C4-2B (cell line): ENCODE data around the gene SCD.

Experiments
- ZFX ChIP-seq: fragments of 450-650 bp; IDR thresholded peaks from 2 replicates; pipeline ENCODE4 v1.6.1; 2017
- TF ChIP-seq, protein P1 (sequence below): fragments of 450-650 bp; conservative IDR thresholded peaks from 2 replicates; pipeline ENCODE4 v1.5.1; 2017; ENCODE audit warnings: mild to moderate bottlenecking

DNA sequence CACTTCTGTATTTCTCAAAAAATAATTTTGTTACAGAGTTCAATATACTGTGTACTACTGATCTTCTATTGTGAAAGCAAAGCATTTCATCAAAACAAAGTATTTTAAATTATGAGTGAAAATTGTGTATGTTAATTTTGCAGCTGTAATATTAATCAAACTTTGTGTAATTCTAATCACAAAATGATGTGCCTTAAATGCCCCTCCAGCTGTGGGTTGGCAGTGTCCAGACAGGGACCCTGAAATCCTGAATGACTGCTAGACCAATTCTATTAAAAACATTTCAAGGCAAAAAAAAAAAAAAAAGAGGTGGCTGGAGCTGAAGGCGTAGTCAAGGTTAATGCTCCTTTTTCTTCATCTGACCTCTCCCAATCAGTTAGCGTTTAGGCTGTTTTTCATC is 36.2 kb downstream of the SCD start:
- TF ChIP-seq, protein P1, sequence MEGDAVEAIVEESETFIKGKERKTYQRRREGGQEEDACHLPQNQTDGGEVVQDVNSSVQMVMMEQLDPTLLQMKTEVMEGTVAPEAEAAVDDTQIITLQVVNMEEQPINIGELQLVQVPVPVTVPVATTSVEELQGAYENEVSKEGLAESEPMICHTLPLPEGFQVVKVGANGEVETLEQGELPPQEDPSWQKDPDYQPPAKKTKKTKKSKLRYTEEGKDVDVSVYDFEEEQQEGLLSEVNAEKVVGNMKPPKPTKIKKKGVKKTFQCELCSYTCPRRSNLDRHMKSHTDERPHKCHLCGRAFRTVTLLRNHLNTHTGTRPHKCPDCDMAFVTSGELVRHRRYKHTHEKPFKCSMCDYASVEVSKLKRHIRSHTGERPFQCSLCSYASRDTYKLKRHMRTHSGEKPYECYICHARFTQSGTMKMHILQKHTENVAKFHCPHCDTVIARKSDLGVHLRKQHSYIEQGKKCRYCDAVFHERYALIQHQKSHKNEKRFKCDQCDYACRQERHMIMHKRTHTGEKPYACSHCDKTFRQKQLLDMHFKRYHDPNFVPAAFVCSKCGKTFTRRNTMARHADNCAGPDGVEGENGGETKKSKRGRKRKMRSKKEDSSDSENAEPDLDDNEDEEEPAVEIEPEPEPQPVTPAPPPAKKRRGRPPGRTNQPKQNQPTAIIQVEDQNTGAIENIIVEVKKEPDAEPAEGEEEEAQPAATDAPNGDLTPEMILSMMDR = no peak
- no peak for TF ChIP-seq ZFX
